Measurements from ENCODE around the gene IFI27. TPM values are rescaled to one million over a fixed set of nuclear protein-coding genes. Genes with fewer than 3 reads are reported as not detected.

Gene IFI27
- total RNA-seq, 2 donors from 2014 or later, result 140 to 229 TPM

Other genes starting within 250 kb of the IFI27 start
- gene FAM181A, start 183.4 kb upstream of the IFI27 start, total RNA-seq, result not detected
- 100 to 1,000 TPM; 115 to 187 TPM for gene ASB2, start 134.2 kb upstream of the IFI27 start, total RNA-seq
- not detected for gene CCDC197, start 113.4 kb upstream of the IFI27 start, total RNA-seq
- under 1 TPM; 0.43 to 0.48 TPM for gene OTUB2, start 84.4 kb upstream of the IFI27 start, total RNA-seq
- 100 to 1,000 TPM; 166 to 178 TPM for gene DDX24, start 29.5 kb upstream of the IFI27 start, total RNA-seq
- 10 to 100 TPM; 13.8 to 21.1 TPM for gene IFI27L1, start 29.4 kb upstream of the IFI27 start, total RNA-seq
- 10 to 100 TPM; 42.9 to 85.1 TPM for gene IFI27L2, start 18.9 kb downstream of the IFI27 start, total RNA-seq
- under 1 TPM; 0.22 to 0.75 TPM for gene PPP4R4, start 63.6 kb downstream of the IFI27 start, total RNA-seq
- gene SERPINA10, start 182.5 kb downstream of the IFI27 start, total RNA-seq, result not detected
- not detected for gene SERPINA6, start 212.6 kb downstream of the IFI27 start, total RNA-seq

All from right atrium auricular region (tissue), 2 donors.